Trophoblast cell (in vitro differentiated cells and primary cell): Measurements from ENCODE around the gene TMEM272.

ENCODE experiments used
- DNase-seq, 2 donors: peaks; one replicate each; pipeline ENCODE4 v3.0.0-alpha.2; 2016
- H2AFZ ChIP-seq: 2 replicates; pipeline ENCODE4 v1.6.1; 2013; ENCODE audit warnings: low read length, moderate library complexity, mild to moderate bottlenecking; ENCODE audit not compliant: insufficient read depth, poor library complexity
- H2AK5ac ChIP-seq: 2 replicates; pipeline ENCODE4 v1.6.1; 2013; ENCODE audit warnings: mild to moderate bottlenecking, low read length
- H2BK120ac ChIP-seq: 2 replicates; pipeline ENCODE4 v1.6.1; 2013; ENCODE audit warnings: low read length, mild to moderate bottlenecking, moderate library complexity; ENCODE audit not compliant: insufficient read depth, poor library complexity
- H2BK12ac ChIP-seq: 2 replicates; pipeline ENCODE4 v1.6.1; 2013; ENCODE audit warnings: mild to moderate bottlenecking, low read length, moderate library complexity
- H2BK5ac ChIP-seq: 2 replicates; pipeline ENCODE4 v1.6.1; 2013; ENCODE audit warnings: low read length, low read depth, moderate library complexity, mild to moderate bottlenecking; ENCODE audit not compliant: poor library complexity
- H3K14ac ChIP-seq: 2 replicates; pipeline ENCODE4 v1.6.1; 2013; ENCODE audit warnings: mild to moderate bottlenecking, low read length
- H3K18ac ChIP-seq: 2 replicates; pipeline ENCODE4 v1.6.1; 2013; ENCODE audit warnings: mild to moderate bottlenecking, low read length
- H3K23ac ChIP-seq: 2 replicates; pipeline ENCODE4 v1.6.1; 2013; ENCODE audit warnings: low read length
- H3K27ac ChIP-seq: 2 replicates; pipeline ENCODE4 v1.5.1; 2013; ENCODE audit warnings: low read depth, mild to moderate bottlenecking, inconsistent platforms, low read length, moderate library complexity
- H3K27me3 ChIP-seq: 2 replicates; pipeline ENCODE4 v1.6.1; 2013; ENCODE audit warnings: inconsistent platforms, mild to moderate bottlenecking, low read length, moderate library complexity; ENCODE audit not compliant: insufficient read depth
- H3K36me3 ChIP-seq, 2 experiments: 1 replicate in 1 of 2; 2 replicates in 1 of 2; pipeline ENCODE4 v1.6.1; 2013; ENCODE audit warnings: low read length in 2 of 2, mild to moderate bottlenecking in 2 of 2, moderate library complexity in 1 of 2; ENCODE audit not compliant: insufficient read depth in 2 of 2, control insufficient read depth in 1 of 2
- H3K4ac ChIP-seq: 2 replicates; pipeline ENCODE4 v1.6.1; 2013; ENCODE audit warnings: low read depth, mild to moderate bottlenecking, low read length, moderate library complexity
- H3K4me1 ChIP-seq, 2 experiments: 1 replicate in 1 of 2; 2 replicates in 1 of 2; pipeline ENCODE4 v1.6.1; 2013; ENCODE audit warnings: low read length in 2 of 2, mild to moderate bottlenecking in 2 of 2, moderate library complexity in 1 of 2; ENCODE audit not compliant: insufficient read depth in 2 of 2, control insufficient read depth in 1 of 2
- H3K4me2 ChIP-seq: 2 replicates; pipeline ENCODE4 v1.6.1; 2013; ENCODE audit warnings: inconsistent platforms, mild to moderate bottlenecking, low read length, moderate library complexity
- H3K4me3 ChIP-seq: 2 replicates; pipeline ENCODE4 v1.5.1; 2013; ENCODE audit warnings: mild to moderate bottlenecking, low read depth, low read length, inconsistent platforms
- H3K79me1 ChIP-seq: one replicate; pipeline ENCODE4 v1.6.1; 2013; ENCODE audit warnings: low read length
- H3K79me2 ChIP-seq: 2 replicates; pipeline ENCODE4 v1.6.1; 2013; ENCODE audit warnings: low read length, mild to moderate bottlenecking; ENCODE audit not compliant: control insufficient read depth, insufficient read depth, poor library complexity
- H3K9ac ChIP-seq: 2 replicates; pipeline ENCODE4 v1.6.1; 2013; ENCODE audit warnings: mild to moderate bottlenecking, low read length
- H3K9me3 ChIP-seq: 2 replicates; pipeline ENCODE4 v1.6.1; 2013; ENCODE audit warnings: low read depth, mild to moderate bottlenecking, control low read depth, inconsistent platforms, low read length; ENCODE audit not compliant: insufficient read depth
- H4K12ac ChIP-seq: 2 replicates; pipeline ENCODE4 v1.6.1; 2013; ENCODE audit warnings: low read depth, mild to moderate bottlenecking, low read length, moderate library complexity
- H4K8ac ChIP-seq: 2 replicates; pipeline ENCODE4 v1.6.1; 2013; ENCODE audit warnings: low read depth, mild to moderate bottlenecking, low read length, moderate library complexity
- H4K91ac ChIP-seq: one replicate; pipeline ENCODE4 v1.6.1; 2013; ENCODE audit warnings: low read depth, mild to moderate bottlenecking, low read length, moderate library complexity
- WGBS: extraction: QIAGEN DNeasy Blood & Tissue Kit; methylation state at CpG from one replicate; pipeline ENCODE4 v1.1.7; 2013; ENCODE audit warnings: missing lambda C conversion rate; ENCODE audit not compliant: insufficient read length, insufficient coverage; ENCODE audit errors: extremely low coverage; 5-methylcytosine and 5-hydroxymethylcytosine counted together

Gene TMEM272

DNA sequence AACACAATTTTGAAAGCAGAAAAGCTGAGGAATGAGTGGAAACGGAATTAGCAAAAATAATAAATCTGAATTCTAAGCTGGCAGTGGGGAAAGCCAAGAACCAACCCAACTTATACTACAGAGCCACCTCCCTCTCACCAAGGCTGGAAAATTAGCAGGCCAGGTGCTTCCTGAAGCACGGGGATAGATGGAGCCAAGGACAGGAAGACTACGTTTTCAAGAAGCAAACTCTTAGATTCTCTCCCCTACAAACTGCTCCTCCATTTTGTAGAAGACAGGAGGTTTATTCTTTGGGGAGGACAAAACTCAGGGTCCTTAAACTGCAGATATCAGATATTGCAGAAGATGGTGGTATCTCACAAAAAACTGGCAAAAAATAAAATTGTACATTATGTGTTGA is 25.6 kb upstream of the TMEM272 start:
- Histone ChIP-seq H3K18ac (no peak overlapping the region), H4K12ac (no peak overlapping the region), H3K23ac (no peak overlapping the region), H2AK5ac (no peak overlapping the region), H3K36me3 (no peaks in the 10 kb centered on the region), H3K79me2 (no peaks in the 10 kb centered on the region), H2BK12ac (no peak overlapping the region), H2BK120ac (no peak overlapping the region), H3K4me3 (no peak overlapping the region), H3K9ac (no peak overlapping the region), H3K27ac (no peak overlapping the region), H3K79me1 (no peaks in the 10 kb centered on the region), H3K14ac (no peak overlapping the region), H3K27me3 (no peaks in the 10 kb centered on the region), H3K4me2 (no peak overlapping the region), H2BK5ac (no peak overlapping the region), H4K91ac (no peak overlapping the region), H3K4ac (no peak overlapping the region), H3K4me1 (no peaks in the 10 kb centered on the region), H3K9me3 (peaks cover 2% of the 10 kb centered on the region), H2AFZ (no peak overlapping the region), H4K8ac (no peak overlapping the region)
- no peak for DNase-seq
- WGBS, result no CpG with 5 or more reads among the region's 3 CpGs

DNA sequence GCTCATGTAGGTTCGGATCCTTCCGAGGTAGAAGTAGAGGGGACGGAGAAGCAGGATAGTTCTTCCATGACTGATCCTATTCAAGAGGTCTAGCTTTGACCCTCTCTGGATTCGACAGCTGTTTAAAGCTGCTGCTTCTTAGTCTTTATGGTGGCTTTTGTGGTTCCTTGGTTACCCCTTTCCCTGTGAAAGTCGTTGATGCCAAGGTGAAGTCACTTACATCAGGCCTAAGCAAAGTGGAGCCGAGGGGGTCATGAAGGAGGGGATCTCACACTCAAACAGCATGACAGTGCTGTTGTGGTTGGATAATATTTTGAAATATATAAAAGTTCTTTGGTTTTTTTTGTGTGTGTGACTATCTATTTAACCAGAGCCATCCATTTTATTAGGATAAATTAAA is 24.9 kb upstream of the TMEM272 start:
- no peak overlapping the region for H3K4ac ChIP-seq
- H3K23ac ChIP-seq, result no peak overlapping the region
- no peaks in the 10 kb centered on the region for H3K4me1 ChIP-seq
- H3K4me3 ChIP-seq, result no peak overlapping the region
- H3K79me2 ChIP-seq, result no peaks in the 10 kb centered on the region
- H3K18ac ChIP-seq, result no peak overlapping the region
- H4K8ac ChIP-seq, result no peak overlapping the region
- H2BK5ac ChIP-seq, result no peak overlapping the region
- no peak for DNase-seq
- H3K9me3 ChIP-seq, result peaks cover 2% of the 10 kb centered on the region
- H2AFZ ChIP-seq, result no peak overlapping the region
- H3K36me3 ChIP-seq, result no peaks in the 10 kb centered on the region
- no peak overlapping the region for H4K12ac ChIP-seq
- H3K79me1 ChIP-seq, result no peaks in the 10 kb centered on the region
- H2BK120ac ChIP-seq, result no peak overlapping the region
- no CpG with 5 or more reads among the region's 6 CpGs for WGBS
- no peak overlapping the region for H2BK12ac ChIP-seq
- no peak overlapping the region for H3K14ac ChIP-seq
- H3K4me2 ChIP-seq, result no peak overlapping the region
- no peak overlapping the region for H3K27ac ChIP-seq
- H4K91ac ChIP-seq, result no peak overlapping the region
- no peaks in the 10 kb centered on the region for H3K27me3 ChIP-seq
- no peak overlapping the region for H2AK5ac ChIP-seq
- H3K9ac ChIP-seq, result no peak overlapping the region

DNA sequence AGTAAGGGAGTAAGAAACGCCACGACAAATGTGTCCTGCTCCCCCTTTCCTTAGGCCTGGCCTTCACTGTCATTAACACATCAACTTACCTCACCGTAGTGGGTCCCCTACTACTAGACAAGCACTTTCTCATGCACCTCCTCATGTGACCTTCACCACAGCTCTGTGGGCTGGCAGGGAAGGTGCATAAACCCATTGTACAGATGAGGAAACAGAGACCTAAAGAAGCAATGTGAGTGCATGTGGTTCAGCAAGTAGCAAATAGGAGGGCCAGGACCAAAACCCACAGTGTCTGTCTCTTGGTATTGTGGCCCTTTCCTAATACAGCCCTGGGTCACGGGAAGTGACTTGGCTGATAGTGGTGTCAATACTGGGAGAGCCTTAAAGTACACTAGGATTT is 22.1 kb upstream of the TMEM272 start:
- Histone ChIP-seq H3K23ac (peak overlapping the region; percentile 29), H3K27ac (no peak overlapping the region), H3K9ac (peak overlapping the region; percentile 35)

DNA sequence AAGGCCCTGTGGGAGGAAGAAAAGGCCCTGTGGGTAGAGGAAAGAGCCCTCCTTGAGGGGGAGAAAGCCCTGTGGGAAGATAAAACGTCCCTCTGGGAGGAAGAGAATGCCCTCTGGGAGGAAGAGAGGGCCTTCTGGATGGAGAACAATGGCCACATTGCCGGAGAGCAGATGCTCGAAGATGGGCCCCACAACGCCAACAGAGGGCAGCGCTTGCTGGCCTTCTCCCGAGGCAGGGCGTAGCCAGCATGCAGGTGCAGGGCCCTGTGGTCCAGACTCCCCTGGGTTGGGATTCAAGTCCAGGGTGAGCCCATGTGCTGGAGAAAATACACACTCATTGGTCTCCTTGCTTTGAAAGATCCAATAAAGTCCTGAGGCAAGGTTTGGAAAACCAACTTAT is 20.9 kb upstream of the TMEM272 start:
- Histone ChIP-seq H3K27me3 (no peaks in the 10 kb centered on the region), H3K18ac (no peak overlapping the region), H3K79me2 (no peaks in the 10 kb centered on the region), H2BK120ac (no peak overlapping the region), H3K23ac (no peak overlapping the region), H3K9ac (no peak overlapping the region), H4K8ac (no peak overlapping the region), H2BK12ac (no peak overlapping the region), H2AK5ac (no peak overlapping the region), H2AFZ (no peak overlapping the region), H3K4me3 (no peak overlapping the region), H3K4me1 (no peaks in the 10 kb centered on the region), H3K36me3 (no peaks in the 10 kb centered on the region), H3K79me1 (no peaks in the 10 kb centered on the region), H3K27ac (no peak overlapping the region), H3K9me3 (peaks cover 2% of the 10 kb centered on the region), H4K12ac (no peak overlapping the region), H2BK5ac (no peak overlapping the region), H4K91ac (no peak overlapping the region), H3K4me2 (no peak overlapping the region), H3K4ac (no peak overlapping the region), H3K14ac (no peak overlapping the region)
- no CpG with 5 or more reads among the region's 7 CpGs for WGBS
- no peak for DNase-seq

More for the DNA sequence above, 22.1 kb upstream of the TMEM272 start:
- Histone ChIP-seq H2AFZ (no peak overlapping the region), H4K91ac (no peak overlapping the region), H4K12ac (no peak overlapping the region), H3K14ac (no peak overlapping the region), H2BK120ac (no peak overlapping the region), H3K4me1 (no peaks in the 10 kb centered on the region), H2BK5ac (no peak overlapping the region), H2BK12ac (no peak overlapping the region), H4K8ac (no peak overlapping the region), H3K27me3 (no peaks in the 10 kb centered on the region), H3K79me2 (no peaks in the 10 kb centered on the region), H3K9me3 (peaks cover 2% of the 10 kb centered on the region), H3K4me3 (no peak overlapping the region), H3K18ac (no peak overlapping the region), H2AK5ac (no peak overlapping the region), H3K4me2 (no peak overlapping the region), H3K4ac (no peak overlapping the region), H3K36me3 (no peaks in the 10 kb centered on the region), H3K79me1 (no peaks in the 10 kb centered on the region)
- DNase-seq, result no peak
- no CpG with 5 or more reads among the region's 4 CpGs for WGBS
